ENCODE results near the gene E2F3. TPM values are rescaled to one million over a fixed set of nuclear protein-coding genes. Genes with fewer than 3 reads are reported as not detected.
A peak's percentile ranks its signal among the peaks of the same experiment; 100 is the strongest.

The E2F3 gene
- total RNA-seq, 4 donors from 2014 or later = 2.2 to 16.3 (median 5.6) TPM

GRCh38 chr6:20416567-20417345, 15.1 kb downstream of the E2F3 start:
- H3K27me3 ChIP-seq = no peaks in the 10 kb centered on the region
- H3K9me3 ChIP-seq = no peaks in the 10 kb centered on the region
- no peak for DNase-seq
- TF ChIP-seq POLR2A (IDR thresholded peaks at IDR 0.05) (no peak), CTCF (IDR thresholded peaks at IDR 0.05) (no peak), POLR2AphosphoS5 (IDR thresholded peaks at IDR 0.05) (no peak), EP300 (IDR thresholded peaks at IDR 0.05; ENCODE audit: low read depth) (no peak)
- in situ Hi-C loops (cut with MboI; ENCODE audit: low pct_ligation_motif_present in 1 of 4, low pct_unique_long_range_greater_than_20kb in 1 of 4, low sequenced_read_pairs in 3 of 4) = loop anchor here in 1 of 4 donors (10.0 kb wide), 1 partner anchor 118 kb away; the partner anchor contains the start of gene CDKAL1
- H3K4me3 ChIP-seq = no peak overlapping the region
- intact Hi-C loops (cut with DNase I; ENCODE audit: low total_unique reads) = no loop called here
- peak overlapping the region; percentile 63 to 72 (median 68) for H3K27ac ChIP-seq
- 41 to 45% methylated on average over 4 of the region's 4 CpGs for WGBS, 2 donors (ENCODE audit: low coverage in 1 of 2)
- H3K4me1 ChIP-seq = peaks cover 5 to 49% (median 27%) of the 10 kb centered on the region in 4 donors
- no peaks in the 10 kb centered on the region for H3K36me3 ChIP-seq

- H3K9me3 ChIP-seq = no peaks in the 10 kb centered on the region
- no peak for TF ChIP-seq POLR2A (IDR thresholded peaks at IDR 0.05)
- no peak for TF ChIP-seq CTCF (IDR thresholded peaks at IDR 0.05)
- TF ChIP-seq EP300 (IDR thresholded peaks at IDR 0.05; ENCODE audit: low read depth) = no peak
- no peak for TF ChIP-seq POLR2AphosphoS5 (IDR thresholded peaks at IDR 0.05)
- no peak for DNase-seq
- intact Hi-C loops (cut with DNase I; ENCODE audit: low total_unique reads) = no loop called here
- H3K36me3 ChIP-seq = no peaks in the 10 kb centered on the region
- 75 to 87% methylated on average over 4 to 6 of the region's 6 CpGs for WGBS, 2 donors (ENCODE audit: low coverage in 1 of 2)
- in situ Hi-C loops (cut with MboI; ENCODE audit: low pct_ligation_motif_present in 1 of 4, low pct_unique_long_range_greater_than_20kb in 1 of 4, low sequenced_read_pairs in 3 of 4) = loop anchor here in 1 of 4 donors (10.0 kb wide), 1 partner anchor 117 kb away; the partner anchor contains the start of gene CDKAL1
- peak overlapping the region in 2 of 4 donors; percentile 63 to 72 for H3K27ac ChIP-seq
- no peak overlapping the region for H3K4me3 ChIP-seq
- no peaks in the 10 kb centered on the region for H3K27me3 ChIP-seq
- peaks cover 5 to 49% (median 27%) of the 10 kb centered on the region in 4 donors for H3K4me1 ChIP-seq
Measured at GRCh38 chr6:20417819-20418218, 16.1 kb downstream of the E2F3 start.

GRCh38 chr6:20426177-20427082, 24.8 kb downstream of the E2F3 start:
- no peak for TF ChIP-seq EP300 (IDR thresholded peaks at IDR 0.05; ENCODE audit: low read depth)
- H3K9me3 ChIP-seq = no peaks in the 10 kb centered on the region
- H3K4me1 ChIP-seq = peaks cover 3 to 41% (median 16%) of the 10 kb centered on the region in 4 donors
- DNase-seq = no peak
- no peak overlapping the region for H3K4me3 ChIP-seq
- 78 to 86% methylated on average over 2 to 3 of the region's 3 CpGs for WGBS, 2 donors (ENCODE audit: low coverage in 1 of 2)
- H3K27me3 ChIP-seq = no peaks in the 10 kb centered on the region
- intact Hi-C loops (cut with DNase I; ENCODE audit: low total_unique reads) = no loop called here
- H3K36me3 ChIP-seq = no peaks in the 10 kb centered on the region
- in situ Hi-C loops (cut with MboI; ENCODE audit: low pct_ligation_motif_present in 1 of 4, low pct_unique_long_range_greater_than_20kb in 1 of 4, low sequenced_read_pairs in 3 of 4) = no loop called here
- peak overlapping the region in 1 of 4 donors; percentile 78 for H3K27ac ChIP-seq

- in situ Hi-C loops (cut with MboI; ENCODE audit: low pct_ligation_motif_present in 1 of 4, low pct_unique_long_range_greater_than_20kb in 1 of 4, low sequenced_read_pairs in 3 of 4) = no loop called here
- WGBS, 2 donors (ENCODE audit: low coverage in 1 of 2) = 44 to 51% methylated on average over 3 to 6 of the region's 6 CpGs
- H3K36me3 ChIP-seq = no peaks in the 10 kb centered on the region
- no peak for TF ChIP-seq POLR2A (IDR thresholded peaks at IDR 0.05)
- no peak for TF ChIP-seq POLR2AphosphoS5 (IDR thresholded peaks at IDR 0.05)
- TF ChIP-seq CTCF (IDR thresholded peaks at IDR 0.05) = no peak
- TF ChIP-seq EP300 (IDR thresholded peaks at IDR 0.05; ENCODE audit: low read depth) = no peak
- no peak overlapping the region for H3K4me3 ChIP-seq
- no peaks in the 10 kb centered on the region for H3K27me3 ChIP-seq
- DNase-seq = no peak
- peaks cover 3 to 41% (median 16%) of the 10 kb centered on the region in 4 donors for H3K4me1 ChIP-seq
- no peaks in the 10 kb centered on the region for H3K9me3 ChIP-seq
- H3K27ac ChIP-seq = peak overlapping the region; percentile 51 to 78 (median 70)
- intact Hi-C loops (cut with DNase I; ENCODE audit: low total_unique reads) = no loop called here
Measured at GRCh38 chr6:20427856-20428255, 26.2 kb downstream of the E2F3 start.

All from transverse colon (tissue), 4 donors.